OCI-LY7 (cell line): Measurements from ENCODE around the gene USP22. TPM values are rescaled to one million over a fixed set of nuclear protein-coding genes. Genes with fewer than 3 reads are reported as not detected.

Experiments
- BruUV-seq: library from RNA; stranded (reverse); fragments of 400-500 nt; replicated peaks from 2 replicates; lab custom pipeline; 2021; lab: Mats Ljungman, UMichigan
- CTCF ChIA-PET: fragments of 300-600 bp; sonication (Branson Sonifier 250); formaldehyde crosslinking; loops from one replicate; lab custom pipeline; 2022; ENCODE audit warnings: antibody characterized with exemption; ENCODE audit not compliant: unreplicated experiment; lab: Charles Lee
- POLR2A ChIA-PET: fragments of 300-600 bp; sonication (Branson Sonifier 250); formaldehyde crosslinking; loops from one replicate; lab custom pipeline; 2022; ENCODE audit warnings: antibody characterized with exemption; lab: Charles Lee
- DNase-seq: peaks from one replicate; pipeline ENCODE4 v3.0.0-alpha.2; 2015; ENCODE audit warnings: low spot score
- H2AFZ ChIP-seq: fragments of 200-600 bp; sonication (generic), shearing (Covaris generic); 2 replicates; pipeline ENCODE4 v1.6.1; 2014; ENCODE audit warnings: mild to moderate bottlenecking, antibody characterized with exemption, low read length, moderate library complexity
- H3K27ac ChIP-seq: fragments of 200-600 bp; sonication (generic); 2 replicates; pipeline ENCODE4 v1.5.1; 2014; ENCODE audit warnings: mixed run types, low read depth, mild to moderate bottlenecking, moderate library complexity, low read length, inconsistent platforms; ENCODE audit not compliant: poor library complexity, severe bottlenecking
- H3K36me3 ChIP-seq: fragments of 200-600 bp; sonication (generic); 2 replicates; pipeline ENCODE4 v1.6.1; 2014; ENCODE audit warnings: mild to moderate bottlenecking, antibody characterized with exemption, low read length, moderate library complexity, mixed read lengths; ENCODE audit not compliant: insufficient read depth
- H3K4me1 ChIP-seq: fragments of 200-600 bp; sonication (generic); 2 replicates; pipeline ENCODE4 v1.5.1; 2014; ENCODE audit warnings: mild to moderate bottlenecking, low read length; ENCODE audit not compliant: insufficient read depth, poor library complexity, severe bottlenecking
- H3K4me2 ChIP-seq: fragments of 200-600 bp; sonication (generic); 2 replicates; pipeline ENCODE4 v1.6.1; 2014; ENCODE audit warnings: mild to moderate bottlenecking, low read length
- H3K4me3 ChIP-seq: fragments of 200-600 bp; sonication (generic); 2 replicates; pipeline ENCODE4 v1.5.1; 2014; ENCODE audit warnings: mild to moderate bottlenecking, low read depth, low read length; ENCODE audit not compliant: poor library complexity, severe bottlenecking
- H3K79me2 ChIP-seq: fragments of 200-600 bp; sonication (generic); 2 replicates; pipeline ENCODE4 v1.6.1; 2016; ENCODE audit warnings: low read depth, mild to moderate bottlenecking, low read length, moderate library complexity, mixed read lengths; ENCODE audit not compliant: insufficient read depth
- H3K9me2 ChIP-seq: fragments of 200-600 bp; sonication (generic); 2 replicates; pipeline ENCODE4 v1.6.1; 2016; ENCODE audit warnings: mild to moderate bottlenecking, low read length, mixed read lengths; ENCODE audit not compliant: insufficient read depth
- H3K9me3 ChIP-seq: fragments of 200-600 bp; sonication (generic); 2 replicates; pipeline ENCODE4 v1.6.1; 2014; ENCODE audit warnings: mild to moderate bottlenecking, mixed run types, low read length, mixed read lengths
- H4K20me1 ChIP-seq: fragments of 200-600 bp; sonication (generic); 2 replicates; pipeline ENCODE4 v1.6.1; 2014; ENCODE audit warnings: mild to moderate bottlenecking, antibody characterized with exemption, low read length, moderate library complexity, mixed read lengths; ENCODE audit not compliant: insufficient read depth
- EZH2phosphoT487 ChIP-seq: fragments of 200-600 bp; sonication (generic); IDR thresholded peaks from 2 replicates; pipeline ENCODE4 v1.6.1; 2018; ENCODE audit warnings: low read depth, borderline replicate concordance, mild to moderate bottlenecking, mixed run types, antibody characterized with exemption, low read length, moderate library complexity, mixed read lengths
- intact Hi-C: fragments of 100-400 bp; cut with micrococcal nuclease; formaldehyde crosslinking; loops from one replicate; pipeline ENCODE4 v1.10.0; 2022; ENCODE audit not compliant: unreplicated experiment
- total RNA-seq, 2 experiments: library from RNA; depleted of rRNA in 1 of 2; stranded (reverse); fragments of >200 nt in 1 of 2; shearing (Covaris generic) in 1 of 2; gene quantifications; 2 replicates each; pipeline ENCODE4 v1.2.3, GENCODE V29; 2014 to 2022
- TF ChIP-seq, protein P1 (sequence below): fragments of 200-600 bp; sonication (generic); conservative IDR thresholded peaks from 2 replicates; pipeline ENCODE4 v1.5.1; 2014; ENCODE audit warnings: mild to moderate bottlenecking, antibody characterized with exemption, low read length, moderate library complexity, mixed read lengths

Gene USP22
- total RNA-seq, 2 experiments from 2014 or later, result 180 to 302 TPM

- intact Hi-C loops, result no loop called here
- Histone ChIP-seq H3K36me3 (no peaks in the 10 kb centered on the region), H2AFZ (no peak overlapping the region), H3K4me2 (no peak overlapping the region), H3K4me3 (no peak overlapping the region), H3K27ac (no peak overlapping the region), H3K9me3 (no peaks in the 10 kb centered on the region), H4K20me1 (no peaks in the 10 kb centered on the region), H3K79me2 (no peaks in the 10 kb centered on the region), H3K9me2 (no peaks in the 10 kb centered on the region), H3K4me1 (no peaks in the 10 kb centered on the region)
- DNase-seq, result no peak
- ChIA-PET CTCF (no interaction called here), POLR2A (interaction anchor here (1.0 kb wide), 1 partner anchor 214 kb away, joined by 3 read pairs; no protein-coding TSS in a partner anchor)
- TF ChIP-seq, protein P1, sequence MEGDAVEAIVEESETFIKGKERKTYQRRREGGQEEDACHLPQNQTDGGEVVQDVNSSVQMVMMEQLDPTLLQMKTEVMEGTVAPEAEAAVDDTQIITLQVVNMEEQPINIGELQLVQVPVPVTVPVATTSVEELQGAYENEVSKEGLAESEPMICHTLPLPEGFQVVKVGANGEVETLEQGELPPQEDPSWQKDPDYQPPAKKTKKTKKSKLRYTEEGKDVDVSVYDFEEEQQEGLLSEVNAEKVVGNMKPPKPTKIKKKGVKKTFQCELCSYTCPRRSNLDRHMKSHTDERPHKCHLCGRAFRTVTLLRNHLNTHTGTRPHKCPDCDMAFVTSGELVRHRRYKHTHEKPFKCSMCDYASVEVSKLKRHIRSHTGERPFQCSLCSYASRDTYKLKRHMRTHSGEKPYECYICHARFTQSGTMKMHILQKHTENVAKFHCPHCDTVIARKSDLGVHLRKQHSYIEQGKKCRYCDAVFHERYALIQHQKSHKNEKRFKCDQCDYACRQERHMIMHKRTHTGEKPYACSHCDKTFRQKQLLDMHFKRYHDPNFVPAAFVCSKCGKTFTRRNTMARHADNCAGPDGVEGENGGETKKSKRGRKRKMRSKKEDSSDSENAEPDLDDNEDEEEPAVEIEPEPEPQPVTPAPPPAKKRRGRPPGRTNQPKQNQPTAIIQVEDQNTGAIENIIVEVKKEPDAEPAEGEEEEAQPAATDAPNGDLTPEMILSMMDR, result no peak
- no peak for TF ChIP-seq EZH2phosphoT487
- no TSS peak for BruUV-seq
These were observed 54.7 kb downstream of the USP22 start for GRCh38 chr17:20988001-20988636.

- POLR2A ChIA-PET, result interaction anchor here (1.0 kb wide), 1 partner anchor 213 kb away, joined by 3 read pairs; no protein-coding TSS in a partner anchor
- Histone ChIP-seq H3K4me1 (no peaks in the 10 kb centered on the region), H3K9me3 (no peaks in the 10 kb centered on the region), H3K4me2 (no peak overlapping the region), H3K36me3 (no peaks in the 10 kb centered on the region), H3K9me2 (no peaks in the 10 kb centered on the region), H2AFZ (no peak overlapping the region), H4K20me1 (no peaks in the 10 kb centered on the region), H3K79me2 (no peaks in the 10 kb centered on the region), H3K27ac (no peak overlapping the region), H3K4me3 (no peak overlapping the region)
- intact Hi-C loops, result no loop called here
- CTCF ChIA-PET, result no interaction called here
- BruUV-seq, result no TSS peak
- DNase-seq, result no peak
- TF ChIP-seq EZH2phosphoT487, result no peak
- TF ChIP-seq, protein P1, result no peak
These were observed 55.3 kb downstream of the USP22 start for GRCh38 chr17:20987511-20987910.

DNA sequence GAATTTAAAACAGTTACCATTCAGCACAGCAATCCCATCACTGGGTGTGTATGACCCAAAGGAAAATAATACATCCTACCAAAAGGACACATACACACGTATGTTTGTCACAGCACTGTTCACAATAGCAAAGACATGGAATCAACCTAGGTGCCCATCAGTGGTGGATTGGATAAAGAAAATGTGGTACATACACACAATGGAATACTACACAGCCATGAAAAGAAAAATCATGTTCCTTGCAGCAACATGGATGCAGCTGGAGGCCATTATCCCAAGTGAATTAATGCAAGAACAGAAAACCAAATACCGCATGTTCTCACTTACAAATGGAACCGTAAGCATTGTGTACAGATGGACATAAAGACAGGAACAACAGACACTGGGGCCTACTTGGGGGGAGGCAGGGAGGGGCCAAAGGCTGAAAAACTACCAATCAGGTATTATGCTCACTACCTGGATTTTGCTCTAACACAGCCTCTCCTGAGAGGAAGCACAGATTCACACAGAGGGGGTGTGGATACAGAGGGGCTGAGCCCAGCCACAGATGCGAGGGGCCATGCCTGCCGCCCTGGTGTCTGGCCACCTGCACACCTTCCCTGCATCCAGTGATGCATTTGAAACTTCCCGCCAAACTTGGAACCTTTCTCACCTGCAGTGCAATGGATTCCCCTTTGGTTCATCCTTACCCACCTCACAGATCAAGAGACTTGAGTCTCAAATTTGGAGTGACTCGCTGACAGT is 55.9 kb downstream of the USP22 start:
- intact Hi-C loops, result no loop called here
- no TSS peak for BruUV-seq
- H3K9me2 ChIP-seq, result no peaks in the 10 kb centered on the region
- no peaks in the 10 kb centered on the region for H3K9me3 ChIP-seq
- DNase-seq, result no peak
- no peak overlapping the region for H3K4me2 ChIP-seq
- H3K36me3 ChIP-seq, result no peaks in the 10 kb centered on the region
- no peak overlapping the region for H3K27ac ChIP-seq
- H2AFZ ChIP-seq, result no peak overlapping the region
- ChIA-PET CTCF (no interaction called here), POLR2A (no interaction called here)
- no peaks in the 10 kb centered on the region for H3K79me2 ChIP-seq
- TF ChIP-seq, protein P1, result no peak
- no peak for TF ChIP-seq EZH2phosphoT487
- no peak overlapping the region for H3K4me3 ChIP-seq
- no peaks in the 10 kb centered on the region for H4K20me1 ChIP-seq
- no peaks in the 10 kb centered on the region for H3K4me1 ChIP-seq
